BE2C (cell line): ENCODE data around the gene P2RX2.
A peak's percentile ranks its signal among the peaks of the same experiment; 100 is the strongest.

Source experiments
- DNase-seq: peaks from one replicate; pipeline ENCODE4 v3.0.0-alpha.2; 2020
- H3K27me3 ChIP-seq: fragments of 250-450 bp; sonication (Bioruptor Pico); 2 replicates; pipeline ENCODE4 v1.5.1; 2020; ENCODE audit warnings: mild to moderate bottlenecking
- H3K36me3 ChIP-seq: fragments of 250-450 bp; sonication (Bioruptor Pico); 2 replicates; pipeline ENCODE4 v1.5.1; 2020; ENCODE audit warnings: mild to moderate bottlenecking
- H3K4me1 ChIP-seq: fragments of 250-450 bp; sonication (Bioruptor Pico); 2 replicates; pipeline ENCODE4 v1.5.1; 2020
- H3K4me3 ChIP-seq: 2 replicates; pipeline ENCODE4 v1.5.1; 2011; ENCODE audit warnings: low read depth, low read length
- H3K9me3 ChIP-seq: fragments of 250-450 bp; sonication (Bioruptor Pico); 2 replicates; pipeline ENCODE4 v1.5.1; 2020
- TF ChIP-seq, protein P1 (sequence below): IDR thresholded peaks from 2 replicates; pipeline ENCODE4 v1.5.1; 2012; ENCODE audit warnings: mild to moderate bottlenecking, low read depth, low read length

The P2RX2 gene

DNA sequence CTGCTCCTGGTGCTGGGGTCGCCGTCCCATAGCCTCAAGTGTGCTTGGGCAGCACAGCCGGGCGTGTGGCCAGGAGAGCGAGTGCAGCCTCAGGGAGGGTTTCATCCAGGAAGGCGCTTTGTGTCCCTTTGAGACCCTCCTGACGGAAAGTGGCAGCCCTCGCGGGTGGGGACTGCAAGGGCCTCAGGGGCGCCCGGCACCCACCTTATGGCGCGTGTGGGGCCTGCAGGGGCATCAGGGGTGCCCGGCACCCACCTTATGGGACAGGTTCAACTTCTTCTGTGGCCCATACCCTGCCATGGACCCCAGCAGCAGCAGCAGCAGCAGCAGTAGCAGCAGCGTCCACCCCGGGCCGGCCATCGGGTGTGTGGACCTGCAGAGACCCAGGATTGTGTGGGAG, 12.7 kb upstream of the P2RX2 start:
- H3K36me3 ChIP-seq: no peaks in the 10 kb centered on the region
- TF ChIP-seq, protein P1, sequence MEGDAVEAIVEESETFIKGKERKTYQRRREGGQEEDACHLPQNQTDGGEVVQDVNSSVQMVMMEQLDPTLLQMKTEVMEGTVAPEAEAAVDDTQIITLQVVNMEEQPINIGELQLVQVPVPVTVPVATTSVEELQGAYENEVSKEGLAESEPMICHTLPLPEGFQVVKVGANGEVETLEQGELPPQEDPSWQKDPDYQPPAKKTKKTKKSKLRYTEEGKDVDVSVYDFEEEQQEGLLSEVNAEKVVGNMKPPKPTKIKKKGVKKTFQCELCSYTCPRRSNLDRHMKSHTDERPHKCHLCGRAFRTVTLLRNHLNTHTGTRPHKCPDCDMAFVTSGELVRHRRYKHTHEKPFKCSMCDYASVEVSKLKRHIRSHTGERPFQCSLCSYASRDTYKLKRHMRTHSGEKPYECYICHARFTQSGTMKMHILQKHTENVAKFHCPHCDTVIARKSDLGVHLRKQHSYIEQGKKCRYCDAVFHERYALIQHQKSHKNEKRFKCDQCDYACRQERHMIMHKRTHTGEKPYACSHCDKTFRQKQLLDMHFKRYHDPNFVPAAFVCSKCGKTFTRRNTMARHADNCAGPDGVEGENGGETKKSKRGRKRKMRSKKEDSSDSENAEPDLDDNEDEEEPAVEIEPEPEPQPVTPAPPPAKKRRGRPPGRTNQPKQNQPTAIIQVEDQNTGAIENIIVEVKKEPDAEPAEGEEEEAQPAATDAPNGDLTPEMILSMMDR: no peak
- H3K27me3 ChIP-seq: peaks cover 94% of the 10 kb centered on the region
- H3K4me3 ChIP-seq: no peak overlapping the region
- H3K9me3 ChIP-seq: no peaks in the 10 kb centered on the region; the same call in 1 of the 2 replicates
- DNase-seq: peak; percentile 17
- H3K4me1 ChIP-seq: no peaks in the 10 kb centered on the region

DNA sequence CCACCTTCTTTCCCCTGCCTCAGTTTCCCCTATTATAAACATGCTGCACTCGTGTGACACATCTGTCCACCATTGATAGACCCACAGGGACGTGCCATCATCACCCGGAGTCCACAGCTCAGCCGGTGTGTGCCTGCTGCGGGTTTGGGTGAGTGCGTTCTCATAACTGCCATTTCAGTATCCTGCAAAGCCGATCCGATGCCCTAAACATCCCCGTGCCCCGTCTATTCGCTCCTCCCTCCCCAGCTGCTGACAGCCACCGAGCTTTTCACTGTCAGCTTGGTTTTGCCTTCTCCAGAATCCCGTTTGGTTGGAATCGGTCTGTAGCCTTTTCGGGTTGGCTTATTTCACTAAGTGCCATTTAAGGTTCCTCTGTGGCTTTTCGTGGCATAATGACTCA, 12.1 kb upstream of the P2RX2 start:
- H3K27me3 ChIP-seq: peaks cover 92% of the 10 kb centered on the region
- TF ChIP-seq, protein P1: no peak
- no peak for DNase-seq
- no peak overlapping the region for H3K4me3 ChIP-seq
- no peaks in the 10 kb centered on the region for H3K36me3 ChIP-seq
- no peaks in the 10 kb centered on the region for H3K4me1 ChIP-seq
- peaks cover under 1% of the 10 kb centered on the region for H3K9me3 ChIP-seq

DNA sequence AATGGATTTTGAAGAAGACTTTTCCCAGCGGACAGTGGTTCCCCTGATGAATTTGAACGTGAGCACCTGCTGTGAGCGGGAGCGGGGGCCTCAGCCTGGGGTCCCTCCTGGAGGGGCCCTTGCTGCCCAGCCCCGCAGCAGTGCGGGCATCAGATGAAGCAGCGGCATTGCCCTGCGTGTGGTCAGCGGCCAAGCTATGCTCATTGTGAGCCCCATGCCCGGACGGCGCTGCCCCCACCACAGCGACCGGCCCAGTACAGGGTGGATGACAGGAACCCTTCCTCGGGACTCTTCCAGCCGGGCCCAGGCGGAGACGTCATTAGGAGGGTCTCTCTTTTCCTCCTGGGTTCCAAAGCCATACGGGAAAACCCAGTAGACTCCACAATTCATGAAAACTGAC, 11.6 kb upstream of the P2RX2 start:
- peaks cover 4% of the 10 kb centered on the region for H3K9me3 ChIP-seq
- DNase-seq: no peak
- H3K4me3 ChIP-seq: no peak overlapping the region
- H3K4me1 ChIP-seq: no peaks in the 10 kb centered on the region
- TF ChIP-seq, protein P1: no peak
- H3K36me3 ChIP-seq: no peaks in the 10 kb centered on the region
- peaks cover 93% of the 10 kb centered on the region for H3K27me3 ChIP-seq

DNA sequence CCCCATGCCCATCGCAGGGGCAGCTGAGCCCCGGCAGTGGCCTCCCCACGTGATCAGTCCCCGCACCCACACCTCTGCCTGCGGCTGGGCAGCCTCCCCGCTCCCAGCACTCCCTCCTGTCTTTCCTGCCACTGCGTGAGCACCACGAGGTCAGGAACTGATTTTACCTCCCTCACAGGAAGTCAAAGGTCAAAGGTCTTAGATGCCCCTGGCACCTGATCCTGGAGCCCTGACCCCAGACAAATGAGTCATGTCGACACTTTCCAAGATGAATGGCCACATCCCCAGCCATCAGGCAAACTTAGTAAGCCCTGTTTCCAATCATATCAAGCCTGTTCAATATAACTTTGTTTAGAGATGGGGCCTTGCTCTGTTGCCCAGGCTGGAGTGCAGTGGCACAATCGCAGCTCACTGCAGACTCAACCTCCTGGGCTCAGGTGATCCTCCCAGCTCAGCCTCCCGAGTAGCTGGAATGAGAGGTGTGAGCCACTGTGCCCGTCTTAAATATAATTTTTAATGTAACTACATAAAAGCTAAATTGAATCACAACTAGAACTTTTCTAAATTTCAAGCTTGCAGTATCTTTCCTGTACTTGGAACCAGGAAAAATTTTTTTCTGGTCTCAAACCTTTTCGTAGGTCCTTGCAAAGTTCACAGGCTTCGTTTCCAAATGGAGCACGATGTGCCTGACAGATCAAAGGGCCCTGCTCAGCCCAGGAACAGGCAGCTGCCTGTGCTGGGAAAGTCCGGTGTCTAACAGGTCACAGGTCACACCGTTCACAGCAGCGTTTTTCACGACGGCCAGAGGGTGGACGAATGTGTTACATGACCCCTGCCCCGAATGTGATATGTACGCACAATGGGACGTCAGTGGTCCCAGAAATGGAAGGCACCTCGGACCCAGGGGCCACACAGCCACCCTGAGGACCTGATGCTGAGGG, 10.1 kb upstream of the P2RX2 start:
- DNase-seq: no peak
- no peaks in the 10 kb centered on the region for H3K4me1 ChIP-seq
- peaks cover 4% of the 10 kb centered on the region for H3K9me3 ChIP-seq
- H3K27me3 ChIP-seq: peaks cover 80% of the 10 kb centered on the region
- TF ChIP-seq, protein P1: no peak
- H3K36me3 ChIP-seq: no peaks in the 10 kb centered on the region
- no peak overlapping the region for H3K4me3 ChIP-seq

DNA sequence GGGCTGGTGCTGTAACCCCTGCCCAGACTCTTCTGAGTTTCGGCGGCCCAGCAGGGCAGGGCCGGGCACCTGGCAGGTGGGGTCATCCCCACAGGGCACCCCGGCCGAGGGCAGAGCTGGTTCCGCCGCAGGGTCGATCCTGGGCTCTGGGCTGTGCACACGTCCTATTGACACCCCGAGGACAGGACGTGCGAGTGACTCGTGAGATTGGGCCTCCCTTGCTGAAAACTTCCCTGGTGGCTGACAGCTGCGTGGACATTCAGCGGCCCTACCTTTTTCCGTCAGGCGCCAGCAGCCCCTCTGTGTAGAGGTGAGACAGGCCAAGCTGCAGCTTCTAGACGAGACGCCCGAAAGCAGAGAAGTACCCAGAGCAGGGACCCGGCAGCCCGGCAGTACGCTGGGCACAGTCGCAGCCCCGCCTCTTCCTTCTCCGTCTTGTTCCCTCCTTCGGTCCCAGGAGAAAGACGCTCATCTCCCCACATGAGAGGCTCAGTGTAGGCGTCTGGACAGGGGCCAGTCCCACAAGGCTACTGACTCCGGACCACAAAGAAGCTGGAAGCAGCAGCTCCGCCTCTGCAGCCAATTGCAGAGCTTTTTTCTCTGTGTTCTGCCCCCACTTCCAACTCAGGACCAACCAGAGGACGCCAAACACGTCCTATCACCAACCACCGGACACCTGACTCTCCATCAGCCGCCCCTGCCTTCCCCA, 8.4 kb upstream of the P2RX2 start, which contains the start of gene LRCOL1:
LRCOL1 (minus strand) TSS at position 532 of the 709 bp plus-strand sequence. CDS start 4,331 bp downstream, outside the sequence.
- Histone ChIP-seq H3K4me3 (no peak within 1 kb of the TSS), H3K36me3 (no peaks in the 10 kb centered on the region), H3K27me3 (peaks cover 69% of the 10 kb centered on the region), H3K4me1 (no peaks in the 10 kb centered on the region), H3K9me3 (peaks cover 4% of the 10 kb centered on the region)
- TF ChIP-seq, protein P1: no peak
- DNase-seq: no peak
